GM03348 (cell line): ENCODE results near the gene BMPR1A.
"Not testable (repeated sequence)": the region's sequence is repeated elsewhere in the genome, so short reads cannot be mapped to it uniquely, and the experiment has no call there.

Experiments used
- DNase-seq: peaks from one replicate; pipeline ENCODE4 v3.0.0; 2012; ENCODE audit warnings: low spot score

BMPR1A gene

GRCh38 chr10:86941426-86941825 is 185.0 kb downstream of the BMPR1A start:
- DNase-seq: no peak

DNA sequence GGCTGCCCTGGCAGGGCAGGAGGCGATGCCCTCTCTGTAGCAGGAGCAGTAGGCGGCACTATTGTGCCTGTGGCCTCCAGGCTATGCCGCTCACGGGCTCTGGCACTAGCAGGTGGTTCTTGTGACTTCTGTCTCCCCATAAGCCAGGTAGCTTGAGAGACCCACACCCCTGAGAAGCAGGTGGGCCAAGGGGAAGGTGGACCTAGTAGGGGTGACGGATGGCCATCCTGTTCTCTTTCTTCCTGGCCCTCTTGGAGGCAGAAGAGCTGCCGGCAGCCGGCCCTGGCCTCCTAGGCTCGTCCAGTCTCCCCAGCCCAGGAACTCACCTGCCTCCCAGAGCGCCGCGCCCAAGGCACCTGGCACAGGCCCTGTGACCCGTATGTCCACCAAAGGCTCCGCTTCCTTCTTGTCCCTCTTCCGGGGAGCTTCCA is 185.6 kb downstream of the BMPR1A start:
- no peak for DNase-seq

GRCh38 chr10:86942441-86943315 is 186.3 kb downstream of the BMPR1A start:
- no peak for DNase-seq

DNA sequence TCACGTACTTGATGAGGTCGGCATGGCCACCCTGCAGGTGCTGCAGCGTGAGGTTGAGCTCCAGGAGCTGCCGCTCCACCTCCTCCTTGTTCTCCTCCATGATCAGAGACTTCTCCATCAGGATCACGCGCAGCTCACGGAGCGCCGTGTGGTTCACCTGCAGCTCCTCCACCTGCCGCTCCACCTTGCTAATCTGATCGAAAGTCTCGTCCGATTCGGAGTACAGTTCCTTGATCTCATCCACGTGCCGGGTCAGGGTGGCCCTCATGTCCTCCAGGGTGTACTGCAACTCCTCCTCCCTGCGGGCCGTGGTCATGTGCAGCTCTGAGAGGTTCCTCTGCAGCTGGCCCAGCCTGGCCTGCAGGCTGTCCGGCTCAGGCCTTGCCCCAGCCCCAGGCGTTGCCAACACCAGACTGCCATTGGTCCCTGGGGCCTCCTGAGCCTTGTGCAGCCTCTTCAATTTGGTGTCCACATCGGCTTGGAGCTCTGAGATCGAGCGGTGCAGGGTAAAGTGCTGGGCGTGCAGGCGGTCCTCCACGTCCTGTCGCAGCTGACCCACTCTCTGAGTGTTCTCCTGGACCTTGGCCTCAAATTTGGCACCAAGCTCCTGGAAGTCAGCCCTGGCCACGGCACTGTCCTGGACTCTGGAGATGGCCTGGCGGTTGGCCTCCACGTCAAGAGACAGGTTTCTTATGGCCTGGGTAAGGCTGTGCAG is 187.1 kb downstream of the BMPR1A start:
- DNase-seq: no peak

GRCh38 chr10:86944031-86944419 is 187.6 kb downstream of the BMPR1A start:
- DNase-seq: no peak

DNA sequence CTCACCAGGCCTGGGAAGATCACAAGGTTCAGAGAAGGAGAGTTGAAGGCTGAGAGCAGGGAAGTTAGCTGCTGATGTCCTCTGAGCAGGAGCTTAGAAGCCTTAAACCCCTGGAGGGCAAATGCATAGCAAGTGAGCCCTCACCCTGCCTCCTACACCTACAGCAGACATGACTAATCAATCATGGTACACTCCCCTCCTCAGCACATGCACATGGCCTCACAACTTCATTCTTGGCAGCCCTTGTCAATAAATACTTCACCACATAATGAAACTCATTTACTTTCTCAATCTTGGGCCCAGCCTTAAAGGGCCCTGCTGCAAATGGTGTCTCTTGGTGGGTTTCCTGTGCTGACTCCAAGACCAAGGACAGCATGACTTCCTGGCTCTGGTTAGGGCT is 188.1 kb downstream of the BMPR1A start:
- peak; percentile 41 for DNase-seq

- no peak for DNase-seq
Observed at GRCh38 chr10:86944907-86945306, 188.5 kb downstream of the BMPR1A start.

DNA sequence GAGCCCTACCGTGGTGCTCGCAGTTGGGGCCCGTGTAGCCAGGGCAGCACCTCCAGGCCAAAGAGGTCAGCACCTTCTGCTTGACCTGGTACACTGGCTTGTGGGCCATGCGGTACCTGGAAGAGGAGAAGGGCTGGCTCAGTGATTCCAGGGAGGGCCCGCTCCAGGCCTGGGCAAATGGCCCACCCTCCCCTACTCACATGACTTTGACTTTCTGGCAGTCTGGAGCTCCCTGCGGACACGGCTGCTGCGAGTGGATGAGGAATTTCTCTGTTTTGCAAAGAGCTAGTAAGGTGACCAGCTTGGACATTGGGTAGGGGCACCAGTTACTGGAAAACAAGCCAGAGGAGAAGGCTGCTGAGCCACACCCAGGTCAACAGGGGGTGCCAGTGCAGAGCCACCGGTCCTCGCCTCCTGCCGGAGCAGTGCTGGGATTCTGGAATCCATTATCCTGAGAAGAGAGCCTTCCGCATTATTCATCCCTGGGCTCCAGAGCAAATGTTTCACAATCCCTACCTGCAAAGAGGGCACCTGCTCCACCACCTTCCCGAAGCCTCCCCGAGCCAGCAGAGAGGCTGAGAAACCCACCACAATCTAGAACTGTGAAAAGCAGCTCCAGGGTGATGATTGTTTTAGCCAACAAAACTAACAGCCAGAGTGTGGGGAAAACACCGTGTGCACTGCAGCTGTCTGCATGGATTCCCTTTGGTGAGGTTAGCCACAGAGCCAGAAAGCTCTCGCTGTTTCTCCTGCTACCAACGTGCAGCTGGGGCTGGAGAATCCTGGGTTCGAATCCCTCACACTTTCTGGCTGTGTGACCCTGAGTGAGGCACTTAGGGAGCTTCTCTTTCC is 189.2 kb downstream of the BMPR1A start:
- peak; percentile 55 for DNase-seq

DNA sequence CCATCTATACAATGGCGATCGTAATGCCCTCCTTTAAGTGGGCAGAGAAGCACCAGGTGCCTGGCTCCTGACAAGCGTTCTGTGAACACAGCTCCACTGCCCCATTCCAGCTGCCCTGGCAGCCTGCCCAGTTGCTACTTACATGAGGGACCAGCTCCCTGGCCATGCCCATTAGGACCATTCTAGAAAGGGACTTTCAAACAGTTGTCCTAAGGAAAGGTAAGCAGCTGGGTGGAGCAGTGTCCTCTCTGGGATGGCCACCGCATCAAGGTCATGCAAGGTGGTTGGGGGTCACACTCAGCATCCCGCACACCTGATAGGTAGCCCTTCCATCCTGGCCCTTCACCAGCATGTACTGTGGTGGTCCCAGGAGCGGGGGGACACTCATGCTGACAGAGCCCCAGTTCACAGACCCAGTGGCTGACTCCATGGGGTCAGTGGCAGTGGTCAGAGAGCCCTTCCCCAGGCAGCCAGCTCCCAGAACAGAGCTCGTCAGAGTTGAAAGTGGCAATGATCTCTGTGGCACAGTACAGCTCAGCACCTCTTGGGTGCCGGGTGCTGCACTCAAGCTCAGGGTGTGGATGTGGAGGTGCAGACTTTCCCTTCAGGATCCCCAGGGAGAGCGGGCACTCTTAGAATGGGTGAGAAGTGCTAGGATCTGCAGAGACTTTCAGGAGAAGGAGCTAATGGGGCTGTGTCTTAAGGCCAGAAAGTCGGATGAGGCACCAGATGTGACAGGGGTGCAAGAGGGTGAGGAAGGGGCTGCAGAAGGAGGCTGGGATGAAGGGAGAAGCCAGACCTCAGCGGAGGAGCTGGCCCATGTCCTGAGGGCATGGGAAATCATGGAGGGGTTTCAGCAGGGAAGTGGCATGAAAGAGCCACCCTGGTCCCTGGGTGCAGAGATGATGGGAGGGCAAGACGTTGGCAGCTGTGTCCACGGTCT is 190.1 kb downstream of the BMPR1A start:
- no peak for DNase-seq

- DNase-seq: not testable (repeated sequence)
Observed at GRCh38 chr10:86947806-86948205, 191.4 kb downstream of the BMPR1A start.

GRCh38 chr10:86950349-86950748 is 193.9 kb downstream of the BMPR1A start:
- DNase-seq: no peak

- DNase-seq: no peak
Observed at GRCh38 chr10:86951184-86951761, 194.9 kb downstream of the BMPR1A start.

- DNase-seq: no peak
Observed at GRCh38 chr10:86952106-86952505, 195.7 kb downstream of the BMPR1A start.

DNA sequence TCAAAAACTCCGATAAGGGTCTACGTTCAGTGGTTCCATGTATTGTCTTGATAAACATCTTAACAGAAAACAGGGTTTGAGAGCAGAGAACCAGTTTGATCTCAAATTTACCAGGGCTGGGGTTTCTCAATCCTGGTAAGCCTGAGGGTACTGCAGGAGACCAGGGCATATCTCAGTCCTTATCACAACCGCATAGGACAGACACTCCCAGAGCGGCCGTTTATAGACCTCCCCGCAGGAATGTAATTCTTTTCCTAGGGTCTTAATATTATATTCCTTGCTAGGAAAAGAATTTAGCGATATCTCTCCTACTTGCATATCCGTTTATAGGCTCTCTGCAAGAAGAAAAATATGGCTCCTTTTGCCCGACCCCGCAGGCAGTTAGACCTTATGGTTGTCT is 196.3 kb downstream of the BMPR1A start:
- DNase-seq: not testable (repeated sequence)

DNA sequence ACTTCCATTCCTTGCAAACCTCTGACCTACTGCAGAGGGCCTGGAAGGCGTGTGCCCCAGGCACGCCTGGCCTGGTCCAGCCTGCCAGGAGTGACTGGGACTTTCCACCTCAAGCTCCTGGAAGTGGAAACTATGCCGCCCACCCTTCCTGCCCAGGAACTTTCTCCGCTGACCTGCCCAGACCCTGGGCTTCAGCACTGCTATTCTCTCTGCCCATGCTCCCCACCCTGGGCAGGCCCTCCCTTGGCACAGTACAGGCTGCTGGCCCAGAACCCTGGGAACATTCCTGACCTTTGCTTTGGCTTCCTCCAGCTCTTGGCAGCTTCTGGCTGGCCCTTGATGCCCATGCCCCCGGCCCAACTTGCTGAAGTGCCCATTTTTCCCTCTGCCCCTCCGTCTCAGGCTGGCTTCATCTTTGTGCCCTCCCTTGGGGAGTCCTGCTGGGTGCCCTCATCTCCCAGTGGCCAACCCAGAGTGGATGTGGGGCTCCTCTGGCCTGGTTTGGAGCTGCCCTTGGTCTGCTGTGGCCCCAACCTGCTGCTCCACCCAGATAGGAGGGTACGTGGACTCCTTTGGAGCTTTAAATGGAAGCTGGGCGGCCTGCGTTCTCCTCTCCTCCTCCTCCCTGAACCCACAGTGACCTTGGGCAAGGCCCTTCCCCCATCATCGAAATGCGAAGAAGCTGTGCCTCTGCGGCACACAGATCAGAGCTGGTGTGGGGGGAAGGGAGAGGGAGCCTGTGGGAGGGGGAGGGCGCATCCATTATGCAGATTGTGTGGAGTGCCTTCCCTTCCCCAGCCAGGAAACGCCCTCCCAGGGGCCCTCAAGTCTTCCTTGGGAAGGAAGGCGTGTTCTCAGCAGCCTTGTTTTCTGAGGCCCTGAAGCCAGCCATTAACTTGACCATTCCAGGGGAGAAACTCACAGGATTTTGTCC is 197.6 kb downstream of the BMPR1A start:
- DNase-seq: no peak

GRCh38 chr10:86954681-86955500 is 198.5 kb downstream of the BMPR1A start:
- no peak for DNase-seq

DNA sequence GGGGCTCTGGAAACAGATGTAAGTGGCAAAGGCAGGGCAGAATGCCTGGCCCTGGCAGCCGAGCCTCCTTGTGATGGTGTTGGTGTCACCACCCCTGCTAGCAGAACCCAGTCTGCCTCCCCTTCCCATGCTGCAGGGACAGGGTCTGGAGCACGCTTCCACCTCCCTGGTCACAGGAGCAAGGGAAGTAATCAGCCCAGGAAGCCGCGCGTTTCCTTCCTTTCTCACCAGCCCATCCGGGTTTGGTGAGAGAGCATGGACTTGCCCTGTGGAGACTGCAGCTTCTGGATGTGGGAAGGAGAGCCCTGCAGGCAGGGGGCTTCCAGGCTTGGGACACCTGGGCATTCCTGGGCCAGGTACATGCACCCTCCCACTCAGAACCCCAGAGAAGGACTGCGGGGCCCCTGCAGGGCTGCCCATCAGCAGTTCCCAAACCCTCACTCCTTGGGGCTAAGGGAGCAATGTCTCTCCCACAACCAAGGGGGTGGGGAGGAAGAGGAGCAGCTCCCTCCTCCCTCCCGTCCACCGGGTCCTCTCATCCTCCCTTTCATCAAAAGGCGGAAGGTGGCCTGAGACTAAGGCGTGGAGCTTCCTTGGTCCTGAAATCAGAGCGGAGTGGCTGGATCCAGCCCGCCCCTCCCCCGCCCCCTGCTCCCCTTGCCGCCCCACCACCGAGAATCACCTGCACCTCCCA is 199.2 kb downstream of the BMPR1A start:
- DNase-seq: no peak

DNA sequence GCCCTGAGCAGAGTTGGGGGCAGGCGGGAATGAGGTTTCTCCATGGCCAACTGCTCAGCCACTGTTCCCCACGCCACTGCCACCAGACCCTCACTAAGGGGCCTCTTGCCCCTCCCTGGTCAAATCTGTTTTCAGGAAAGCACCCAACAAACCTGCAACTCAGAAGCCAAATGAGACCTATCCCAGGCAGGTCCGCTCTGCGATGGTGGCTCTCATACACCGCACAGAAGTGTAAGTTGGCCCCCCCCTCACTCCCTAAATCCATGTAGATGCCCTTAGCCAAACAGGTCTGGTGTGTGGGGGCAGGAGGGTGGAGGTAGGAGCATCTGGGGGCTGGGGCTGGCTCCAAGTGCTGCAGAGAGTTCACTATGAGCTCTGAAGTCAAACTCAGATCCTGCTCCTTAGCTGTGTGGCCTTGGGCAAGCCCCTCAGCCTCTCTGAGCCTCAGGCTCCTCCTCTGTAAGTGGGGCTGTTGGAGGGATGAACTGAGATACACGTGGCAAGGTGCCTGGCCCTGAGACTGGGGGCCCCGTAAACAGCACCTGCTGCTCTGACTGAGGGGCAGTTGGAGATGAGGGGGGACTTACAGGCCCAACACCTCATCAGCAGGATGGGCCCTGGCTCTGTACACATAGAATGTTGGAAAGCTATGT is 199.9 kb downstream of the BMPR1A start:
- DNase-seq: no peak
